ENCODE results near the gene CD163.
"Not testable (repeated sequence)": the region's sequence is repeated elsewhere in the genome, so short reads cannot be mapped to it uniquely, and the experiment has no call there.

Gene CD163

GRCh38 chr12:7448099-7448498 lies 55.5 kb downstream of the CD163 start:
- no peak for DNase-seq

DNA sequence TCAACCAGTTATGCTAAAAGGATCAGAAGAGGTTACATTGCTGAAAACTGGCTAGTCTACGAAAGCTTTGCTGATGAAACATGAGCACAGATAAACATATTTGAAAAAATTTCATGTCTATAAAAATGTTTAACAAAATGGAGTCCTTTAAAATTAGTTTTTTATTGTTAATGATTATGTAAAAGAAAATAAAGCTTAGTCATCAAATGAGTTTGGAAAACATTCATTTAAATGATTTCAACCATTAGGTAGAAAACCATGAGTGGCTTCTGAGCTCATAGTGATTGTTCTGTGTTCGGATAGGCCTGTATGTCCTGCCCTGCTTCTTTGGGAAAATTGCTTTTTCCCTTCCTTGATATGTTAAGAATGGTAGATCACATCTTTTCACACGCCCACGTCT lies 59.0 kb downstream of the CD163 start:
- no peak for DNase-seq

DNA sequence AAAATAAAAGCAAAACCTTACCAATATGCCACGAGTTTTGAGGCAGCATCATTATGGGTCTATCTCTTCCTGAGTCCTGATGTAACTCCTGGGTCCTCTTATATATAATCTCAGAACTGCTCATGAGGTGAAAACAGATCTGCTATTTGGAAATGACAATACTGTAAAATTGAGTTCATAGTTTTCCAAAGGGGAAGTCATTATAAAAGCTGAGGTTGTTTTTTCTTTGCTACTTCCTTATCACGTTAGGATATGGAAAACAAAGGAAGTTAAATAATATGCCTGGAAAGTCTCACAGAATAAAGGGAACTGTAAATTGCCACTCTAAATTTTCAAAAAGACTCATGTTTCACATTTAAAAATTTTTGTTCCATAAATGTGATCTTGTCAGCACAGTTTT lies 59.5 kb downstream of the CD163 start, which contains the start of gene CD163L1:
Gene CD163L1 (minus strand): TSS at position 78 of the 400 bp plus-strand sequence. CDS start 26 bp downstream, at position 52.
- no peak for DNase-seq

DNA sequence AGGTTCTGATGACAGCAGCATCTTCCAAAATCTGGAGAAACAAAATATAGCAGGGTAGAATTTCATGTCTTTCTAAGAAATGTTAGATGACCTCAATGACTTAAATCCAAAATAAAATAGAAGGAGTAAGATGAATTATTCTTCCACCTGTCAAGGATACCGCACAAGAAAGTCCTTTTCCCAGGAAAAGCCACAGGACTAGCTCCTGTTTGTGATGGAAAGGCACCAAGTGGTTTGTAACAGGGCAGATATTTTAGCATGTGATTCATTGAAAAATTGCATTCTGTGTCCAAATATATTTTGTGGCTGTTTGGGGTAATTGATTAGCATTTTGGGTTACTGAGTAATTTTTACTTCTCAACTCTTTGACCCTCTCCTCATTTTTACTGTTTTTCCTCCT lies 62.4 kb downstream of the CD163 start:
- DNase-seq = no peak

GRCh38 chr12:7439579-7440505 lies 63.7 kb downstream of the CD163 start:
- no peak for DNase-seq

GRCh38 chr12:7438291-7438995 lies 65.1 kb downstream of the CD163 start:
- DNase-seq = not testable (repeated sequence)

DNA sequence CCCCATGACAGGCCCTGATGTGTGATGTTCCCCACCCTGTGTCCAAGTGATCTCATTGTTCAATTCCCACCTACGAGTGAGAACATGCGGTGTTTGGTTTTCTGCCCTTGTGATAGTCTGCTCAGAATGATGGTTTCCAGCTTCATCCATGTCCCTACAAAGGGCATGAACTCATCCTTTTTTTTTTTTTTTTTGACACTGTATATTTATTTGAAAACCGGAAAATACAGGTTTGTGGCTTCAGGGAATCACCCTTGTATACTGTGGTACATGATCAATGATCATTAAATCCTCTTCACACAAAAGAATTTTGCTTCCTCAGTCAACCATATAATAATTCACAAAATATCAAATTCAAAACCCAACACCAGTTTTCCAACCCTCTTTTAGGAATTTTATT lies 66.1 kb downstream of the CD163 start:
- not testable (repeated sequence) for DNase-seq

DNA sequence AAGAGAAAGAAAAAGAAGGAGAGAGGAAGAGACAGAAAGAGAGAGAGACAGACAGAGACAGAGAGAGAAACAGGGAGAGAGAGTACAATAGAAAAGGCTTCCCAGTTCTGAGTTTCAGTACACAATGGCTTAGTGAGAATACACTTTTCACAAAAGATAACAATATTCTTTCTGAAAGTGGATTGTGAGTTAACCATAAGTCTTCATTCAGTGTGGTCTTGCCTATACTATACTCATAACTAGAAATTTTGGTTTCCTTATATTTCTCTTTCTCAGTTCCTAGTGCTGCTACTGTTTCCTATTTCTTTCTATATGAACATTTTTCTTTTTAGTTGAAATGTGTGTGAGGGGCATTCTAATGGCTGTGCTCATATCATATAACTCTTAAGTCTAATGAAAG lies 68.9 kb downstream of the CD163 start:
- no peak for DNase-seq

DNA sequence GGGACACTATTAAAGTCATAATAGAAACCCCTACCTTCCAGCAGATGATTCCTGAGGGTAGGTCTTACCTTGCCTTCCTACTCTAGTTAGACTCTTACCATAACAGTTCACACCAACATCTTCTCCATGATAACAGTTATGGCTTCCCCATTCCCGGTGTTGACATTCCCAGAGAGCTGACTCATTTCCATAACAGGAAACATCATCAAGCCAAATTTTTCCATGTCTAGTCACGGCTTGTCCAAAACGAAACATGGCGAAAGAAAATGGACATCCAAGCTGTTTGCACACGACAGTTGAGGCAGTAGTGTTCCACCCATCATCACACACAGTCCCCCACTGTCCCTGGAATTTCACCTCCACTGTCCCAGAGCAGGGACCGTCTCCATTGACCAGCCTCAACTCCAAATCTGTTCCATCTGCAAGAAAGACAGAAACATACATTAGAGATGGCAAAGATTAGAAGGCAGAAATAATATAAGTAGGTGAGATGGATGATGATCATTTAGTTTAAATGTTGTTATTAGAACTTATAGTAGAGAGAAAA lies 70.2 kb downstream of the CD163 start:
- DNase-seq = no peak

- DNase-seq = no peak
Measured at GRCh38 chr12:7431993-7432685, 71.4 kb downstream of the CD163 start.

Measured in midbrain (tissue), 1 donor.